Suppressor macrophage treated with lipopolysaccharide for 1 hour (primary cell): Measurements from ENCODE around the gene GPR137.
"Not testable (repeated sequence)": the region's sequence is repeated elsewhere in the genome, so short reads cannot be mapped to it uniquely, and the experiment has no call there.

ENCODE experiments used
- DNase-seq, 3 donors: peaks; one replicate each; pipeline ENCODE4 v3.0.0-alpha.2; 2020 to 2022

GPR137 gene

GRCh38 chr11:64284962-64285884 lies at the start of gene GPR137:
Gene GPR137 (plus strand): TSS chr11:64285848. CDS start chr11:64286525, 677 bp downstream.
- DNase-seq = peak; percentile 87 to 96 (median 90)

- DNase-seq = no peak
These were observed 48.1 kb upstream of the GPR137 start for GRCh38 chr11:64237484-64237951.

GRCh38 chr11:64238076-64238475 lies 47.6 kb upstream of the GPR137 start:
- DNase-seq = no peak

GRCh38 chr11:64238999-64239398 lies 46.6 kb upstream of the GPR137 start:
- peak in 1 of 3 donors; percentile 32 for DNase-seq

- peak; percentile 92 to 98 (median 94) for DNase-seq
These were observed 45.8 kb upstream of the GPR137 start for GRCh38 chr11:64239662-64240434.

GRCh38 chr11:64240435-64241240 lies 45.0 kb upstream of the GPR137 start, which contains the start of gene FKBP2:
Gene FKBP2 (plus strand): TSS chr11:64241095. CDS start chr11:64242388, 1,293 bp downstream.
- peak; percentile 99 to 100 (median 99) for DNase-seq

- DNase-seq = peak in 2 of 3 donors; percentile 100
These were observed 44.5 kb upstream of the GPR137 start for GRCh38 chr11:64241241-64241490.

- peak; percentile 27 to 100 (median 32) for DNase-seq
These were observed 43.9 kb upstream of the GPR137 start for GRCh38 chr11:64241491-64242374.

GRCh38 chr11:64243236-64243854 lies 42.3 kb upstream of the GPR137 start:
- no peak for DNase-seq

GRCh38 chr11:64244107-64244506 lies 41.5 kb upstream of the GPR137 start:
- no peak for DNase-seq

GRCh38 chr11:64244966-64245365 lies 40.7 kb upstream of the GPR137 start:
- no peak for DNase-seq

- no peak for DNase-seq
These were observed 40.2 kb upstream of the GPR137 start for GRCh38 chr11:64245401-64245796.

- peak; percentile 88 to 91 (median 89) for DNase-seq
These were observed 39.6 kb upstream of the GPR137 start for GRCh38 chr11:64245797-64246620.

- not testable (repeated sequence) for DNase-seq
These were observed 39.1 kb upstream of the GPR137 start for GRCh38 chr11:64246621-64246870.

GRCh38 chr11:64246871-64247728 lies 38.5 kb upstream of the GPR137 start, which contains the start of gene PPP1R14B:
Gene PPP1R14B (minus strand): TSS chr11:64246943. CDS start chr11:64246673, 270 bp downstream.
- peak; percentile 82 to 94 (median 89) for DNase-seq

GRCh38 chr11:64247729-64248531 lies 37.7 kb upstream of the GPR137 start:
- no peak for DNase-seq

- no peak for DNase-seq
These were observed 37.1 kb upstream of the GPR137 start for GRCh38 chr11:64248578-64248977.

GRCh38 chr11:64249038-64249437 lies 36.6 kb upstream of the GPR137 start:
- no peak for DNase-seq
